ENCODE results near the gene C16orf86. TPM values are rescaled to one million over a fixed set of nuclear protein-coding genes. Genes with fewer than 3 reads are reported as not detected.

C16orf86 gene
- total and polyA plus RNA-seq, 2 donors (not counting 1 experiment from before 2014, with no cell fraction given) = 0.73 to 9.2 TPM

- no peak overlapping the region for H3K9ac ChIP-seq (ENCODE audit: insufficient read depth, low read length)
- TF ChIP-seq CTCF (conservative IDR thresholded peaks at IDR 0.05 in 1 of 2, IDR thresholded peaks at IDR 0.05 in 1 of 2; ENCODE audit: low read depth in 1 of 2, low read length in 2 of 2) (no peak), EZH2 (IDR thresholded peaks at IDR 0.05; ENCODE audit: low read length, missing control alignments) (no peak)
- no peak for DNase-seq (ENCODE audit: low read depth in 2 of 2)
These were observed 11.9 kb downstream of the C16orf86 start for GRCh38 chr16:67678354-67679023.

GRCh38 chr16:67679935-67680897 is 13.6 kb downstream of the C16orf86 start:
- H3K9ac ChIP-seq (ENCODE audit: insufficient read depth, low read length) = no peak overlapping the region
- no peaks in the 10 kb centered on the region for H3K79me2 ChIP-seq (ENCODE audit: control insufficient read depth, insufficient read depth, low read length)
- TF ChIP-seq CTCF (conservative IDR thresholded peaks at IDR 0.05 in 1 of 2, IDR thresholded peaks at IDR 0.05 in 1 of 2; ENCODE audit: low read depth in 1 of 2, low read length in 2 of 2) = no peak
- no peak for TF ChIP-seq EZH2 (IDR thresholded peaks at IDR 0.05; ENCODE audit: low read length, missing control alignments)
- H3K27ac ChIP-seq (ENCODE audit: insufficient read depth, low read length) = no peak overlapping the region
- no peak overlapping the region for H3K4me2 ChIP-seq (ENCODE audit: extremely low read depth, insufficient read depth, low read length)
- H2AFZ ChIP-seq (ENCODE audit: low read length) = no peak overlapping the region
- H3K4me1 ChIP-seq (ENCODE audit: control insufficient read depth, extremely low read depth, insufficient read depth, low read length) = no peaks in the 10 kb centered on the region
- H3K27me3 ChIP-seq (ENCODE audit: control insufficient read depth, insufficient read depth, low read length) = no peaks in the 10 kb centered on the region
- DNase-seq (ENCODE audit: low read depth in 2 of 2) = no peak
- H3K9me3 ChIP-seq (ENCODE audit: control insufficient read depth, insufficient read depth, low read depth, low read length) = no peaks in the 10 kb centered on the region
- peaks cover 5% of the 10 kb centered on the region for H3K36me3 ChIP-seq (ENCODE audit: control insufficient read depth, insufficient read depth, low read length)
- H4K20me1 ChIP-seq (ENCODE audit: control insufficient read depth, extremely low read depth, insufficient read depth, low read length) = no peaks in the 10 kb centered on the region
- H3K4me3 ChIP-seq (replicated peaks in 1 of 4; ENCODE audit: control extremely low read depth in 1 of 4, insufficient read depth in 1 of 4, low read depth in 3 of 4, low read length in 4 of 4) = no peak overlapping the region

More at GRCh38 chr16:67678354-67679023, 11.9 kb downstream of the C16orf86 start:
- Histone ChIP-seq H3K36me3 (ENCODE audit: control insufficient read depth, insufficient read depth, low read length) (peaks cover 2% of the 10 kb centered on the region), H3K4me1 (ENCODE audit: control insufficient read depth, extremely low read depth, insufficient read depth, low read length) (peaks cover 2% of the 10 kb centered on the region), H3K9me3 (ENCODE audit: control insufficient read depth, insufficient read depth, low read depth, low read length) (no peaks in the 10 kb centered on the region), H3K27ac (ENCODE audit: insufficient read depth, low read length) (no peak overlapping the region), H4K20me1 (ENCODE audit: control insufficient read depth, extremely low read depth, insufficient read depth, low read length) (no peaks in the 10 kb centered on the region), H3K4me2 (ENCODE audit: extremely low read depth, insufficient read depth, low read length) (no peak overlapping the region), H3K4me3 (replicated peaks in 1 of 4; ENCODE audit: control extremely low read depth in 1 of 4, insufficient read depth in 1 of 4, low read depth in 3 of 4, low read length in 4 of 4) (no peak overlapping the region), H3K79me2 (ENCODE audit: control insufficient read depth, insufficient read depth, low read length) (no peaks in the 10 kb centered on the region), H3K27me3 (ENCODE audit: control insufficient read depth, insufficient read depth, low read length) (no peaks in the 10 kb centered on the region), H2AFZ (ENCODE audit: low read length) (no peak overlapping the region)

- H3K4me3 ChIP-seq (replicated peaks in 1 of 4; ENCODE audit: control extremely low read depth in 1 of 4, insufficient read depth in 1 of 4, low read depth in 3 of 4, low read length in 4 of 4) = no peak overlapping the region
- no peak overlapping the region for H3K27ac ChIP-seq (ENCODE audit: insufficient read depth, low read length)
- no peaks in the 10 kb centered on the region for H3K4me1 ChIP-seq (ENCODE audit: control insufficient read depth, extremely low read depth, insufficient read depth, low read length)
- H3K9ac ChIP-seq (ENCODE audit: insufficient read depth, low read length) = no peak overlapping the region
- no peaks in the 10 kb centered on the region for H4K20me1 ChIP-seq (ENCODE audit: control insufficient read depth, extremely low read depth, insufficient read depth, low read length)
- no peaks in the 10 kb centered on the region for H3K79me2 ChIP-seq (ENCODE audit: control insufficient read depth, insufficient read depth, low read length)
- no peak overlapping the region for H2AFZ ChIP-seq (ENCODE audit: low read length)
- no peaks in the 10 kb centered on the region for H3K9me3 ChIP-seq (ENCODE audit: control insufficient read depth, insufficient read depth, low read depth, low read length)
- no peak overlapping the region for H3K4me2 ChIP-seq (ENCODE audit: extremely low read depth, insufficient read depth, low read length)
- TF ChIP-seq EZH2 (IDR thresholded peaks at IDR 0.05; ENCODE audit: low read length, missing control alignments) (no peak), CTCF (conservative IDR thresholded peaks at IDR 0.05 in 1 of 2, IDR thresholded peaks at IDR 0.05 in 1 of 2; ENCODE audit: low read depth in 1 of 2, low read length in 2 of 2) (no peak)
- DNase-seq (ENCODE audit: low read depth in 2 of 2) = no peak
- H3K27me3 ChIP-seq (ENCODE audit: control insufficient read depth, insufficient read depth, low read length) = no peaks in the 10 kb centered on the region
- peaks cover 4% of the 10 kb centered on the region for H3K36me3 ChIP-seq (ENCODE audit: control insufficient read depth, insufficient read depth, low read length)
These were observed 17.2 kb downstream of the C16orf86 start for GRCh38 chr16:67683767-67684166.

All from fibroblast of lung (primary cell).